Measurements from ENCODE around the gene TXNRD1. TPM values are rescaled to one million over a fixed set of nuclear protein-coding genes. Genes with fewer than 3 reads are reported as not detected.
A peak's percentile ranks its signal among the peaks of the same experiment; 100 is the strongest.

TXNRD1 gene
- total and polyA plus RNA-seq, 7 experiments from 2014 or later: 19.1 to 73.5 (median 35.6) TPM

DNA sequence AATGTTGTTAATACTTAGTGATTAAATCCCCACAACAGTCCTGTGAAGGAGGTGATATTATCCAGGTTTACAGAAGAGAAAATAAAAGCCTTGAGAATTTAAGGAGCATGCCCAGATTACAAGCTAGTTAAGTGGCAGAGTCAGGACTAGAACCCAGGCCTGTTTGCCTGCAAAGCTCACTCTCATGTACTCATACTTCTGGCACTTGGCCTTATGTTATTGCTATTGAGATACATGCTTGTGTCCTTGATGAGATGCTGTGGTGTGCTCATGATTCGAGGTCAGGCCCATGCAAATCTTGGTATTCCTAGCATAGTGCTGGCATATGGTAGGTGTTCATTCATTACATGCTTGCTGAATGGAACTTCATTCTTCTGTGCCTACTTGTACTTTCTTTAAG lies 80.4 kb downstream of the TXNRD1 start:
- POLR2A ChIA-PET: interaction anchor here (0.7 to 1.2 kb wide), 3 partner anchors 12 to 227 kb away, joined by 3 read pairs; no protein-coding TSS in a partner anchor
- no peaks in the 10 kb centered on the region for H3K9me3 ChIP-seq (ENCODE audit: control insufficient read depth in 2 of 3, low read length in 3 of 3)
- Mint-ChIP-seq H3K9me3 (no peaks in the 10 kb centered on the region), H3K27me3 (no peaks in the 10 kb centered on the region), H3K4me1 (peaks cover 7 to 53% (median 21%) of the 10 kb centered on the region in 7 donors), H3K27ac (no peak overlapping the region), H3K36me3 (peaks cover 0 to 36% (median 10%) of the 10 kb centered on the region in 5 donors), H3K4me3 (no peak overlapping the region)
- CTCF ChIA-PET: no interaction called here
- H3K4me3 ChIP-seq (ENCODE audit: low read length): no peak overlapping the region
- no peaks in the 10 kb centered on the region for H3K27me3 ChIP-seq (ENCODE audit: control insufficient read depth in 2 of 2, insufficient read depth in 2 of 2, low read length in 2 of 2)
- no peak for DNase-seq
- H3K36me3 ChIP-seq (ENCODE audit: control insufficient read depth in 2 of 3, insufficient read depth in 3 of 3, low read length in 3 of 3): peaks cover 0 to 22% (median 9%) of the 10 kb centered on the region in 3 experiments
- no peak for ATAC-seq
- H3K4me1 ChIP-seq (ENCODE audit: control insufficient read depth in 2 of 2, insufficient read depth in 2 of 2, low read length in 2 of 2): no peaks in the 10 kb centered on the region
- intact Hi-C loops (cut with micrococcal nuclease): no loop called here
- no peak overlapping the region for H3K27ac ChIP-seq (ENCODE audit: low read depth, low read length)

DNA sequence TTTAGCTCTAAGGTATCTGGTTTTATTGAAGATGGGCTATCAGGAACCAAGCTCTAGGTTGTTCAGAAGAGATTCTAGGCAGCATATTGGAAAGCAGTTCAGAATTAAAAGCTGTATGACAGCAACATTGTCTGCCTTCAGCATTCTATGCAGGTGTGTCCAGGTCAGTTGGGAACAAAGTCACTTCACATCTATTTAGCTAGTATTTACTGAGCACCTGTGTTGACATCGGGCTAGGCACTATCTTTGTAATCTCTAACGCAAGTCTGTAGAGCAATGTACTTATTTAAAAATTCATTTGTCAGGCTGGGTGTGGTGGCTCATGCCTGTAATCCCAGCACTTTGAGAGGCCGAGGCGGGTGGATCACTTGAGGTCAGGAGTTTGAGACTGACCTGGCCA lies 81.1 kb downstream of the TXNRD1 start:
- Mint-ChIP-seq H3K4me3 (no peak overlapping the region), H3K27ac (no peak overlapping the region), H3K9me3 (no peaks in the 10 kb centered on the region), H3K36me3 (peaks cover 0 to 36% (median 10%) of the 10 kb centered on the region in 5 donors), H3K27me3 (no peaks in the 10 kb centered on the region), H3K4me1 (peaks cover 7 to 55% (median 21%) of the 10 kb centered on the region in 7 donors)
- Histone ChIP-seq H3K36me3 (ENCODE audit: control insufficient read depth in 2 of 3, insufficient read depth in 3 of 3, low read length in 3 of 3) (peaks cover 0 to 21% (median 9%) of the 10 kb centered on the region in 3 experiments), H3K27me3 (ENCODE audit: control insufficient read depth in 2 of 2, insufficient read depth in 2 of 2, low read length in 2 of 2) (no peaks in the 10 kb centered on the region), H3K9me3 (ENCODE audit: control insufficient read depth in 2 of 3, low read length in 3 of 3) (no peaks in the 10 kb centered on the region), H3K27ac (ENCODE audit: low read depth, low read length) (no peak overlapping the region), H3K4me1 (ENCODE audit: control insufficient read depth in 2 of 2, insufficient read depth in 2 of 2, low read length in 2 of 2) (no peaks in the 10 kb centered on the region), H3K4me3 (ENCODE audit: low read length) (no peak overlapping the region)
- intact Hi-C loops (cut with micrococcal nuclease): no loop called here
- POLR2A ChIA-PET: interaction anchor here (1.1 kb wide), 1 partner anchor 9 kb away, joined by 4 read pairs; no protein-coding TSS in a partner anchor
- no peak for DNase-seq
- ATAC-seq: no peak
- CTCF ChIA-PET: no interaction called here

DNA sequence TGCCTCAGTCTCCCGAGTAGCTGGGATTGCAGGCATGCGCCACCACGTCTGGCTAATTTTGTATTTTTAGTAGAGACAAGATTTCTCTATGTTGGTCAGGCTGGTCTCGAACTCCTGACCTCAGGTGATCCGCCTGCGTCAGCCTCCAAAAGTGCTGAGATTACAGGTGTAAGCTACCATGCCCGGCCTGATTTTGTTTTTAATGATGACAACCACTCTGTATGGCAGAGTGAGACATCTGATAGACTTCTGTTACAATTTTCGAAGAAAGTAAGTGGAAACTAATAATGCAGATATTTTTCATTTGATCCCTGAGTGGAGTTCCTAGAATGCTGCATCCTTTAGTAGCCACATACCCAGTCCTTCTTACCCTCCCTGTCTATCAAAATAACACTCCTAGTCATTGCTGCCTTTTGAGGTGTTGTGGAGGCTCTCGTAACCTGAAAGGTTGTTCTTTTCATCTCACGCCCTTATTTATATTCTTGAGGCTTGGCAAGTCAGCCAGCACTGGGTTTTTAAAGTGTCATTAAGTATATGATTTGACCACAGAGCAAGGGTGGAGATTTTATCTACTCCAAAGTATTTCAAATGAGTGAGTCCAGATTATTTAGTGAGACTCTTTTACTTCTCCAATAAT lies 82.0 kb downstream of the TXNRD1 start:
- H3K4me1 ChIP-seq (ENCODE audit: control insufficient read depth in 2 of 2, insufficient read depth in 2 of 2, low read length in 2 of 2): no peaks in the 10 kb centered on the region
- DNase-seq: no peak
- no peak overlapping the region for H3K27ac ChIP-seq (ENCODE audit: low read depth, low read length)
- Mint-ChIP-seq H3K27ac (no peak overlapping the region), H3K36me3 (peaks cover 0 to 29% (median 6%) of the 10 kb centered on the region in 5 donors), H3K4me3 (no peak overlapping the region), H3K27me3 (no peaks in the 10 kb centered on the region), H3K9me3 (no peaks in the 10 kb centered on the region), H3K4me1 (peaks cover 7 to 55% (median 19%) of the 10 kb centered on the region in 7 donors)
- ChIA-PET CTCF (no interaction called here), POLR2A (interaction anchor here (1.1 kb wide), 1 partner anchor 10 kb away, joined by 4 read pairs; no protein-coding TSS in a partner anchor)
- peaks cover 0 to 15% (median 9%) of the 10 kb centered on the region in 3 experiments for H3K36me3 ChIP-seq (ENCODE audit: control insufficient read depth in 2 of 3, insufficient read depth in 3 of 3, low read length in 3 of 3)
- H3K9me3 ChIP-seq (ENCODE audit: control insufficient read depth in 2 of 3, low read length in 3 of 3): no peaks in the 10 kb centered on the region
- H3K27me3 ChIP-seq (ENCODE audit: control insufficient read depth in 2 of 2, insufficient read depth in 2 of 2, low read length in 2 of 2): no peaks in the 10 kb centered on the region
- no peak for ATAC-seq
- no peak overlapping the region for H3K4me3 ChIP-seq (ENCODE audit: low read length)
- intact Hi-C loops (cut with micrococcal nuclease): no loop called here

DNA sequence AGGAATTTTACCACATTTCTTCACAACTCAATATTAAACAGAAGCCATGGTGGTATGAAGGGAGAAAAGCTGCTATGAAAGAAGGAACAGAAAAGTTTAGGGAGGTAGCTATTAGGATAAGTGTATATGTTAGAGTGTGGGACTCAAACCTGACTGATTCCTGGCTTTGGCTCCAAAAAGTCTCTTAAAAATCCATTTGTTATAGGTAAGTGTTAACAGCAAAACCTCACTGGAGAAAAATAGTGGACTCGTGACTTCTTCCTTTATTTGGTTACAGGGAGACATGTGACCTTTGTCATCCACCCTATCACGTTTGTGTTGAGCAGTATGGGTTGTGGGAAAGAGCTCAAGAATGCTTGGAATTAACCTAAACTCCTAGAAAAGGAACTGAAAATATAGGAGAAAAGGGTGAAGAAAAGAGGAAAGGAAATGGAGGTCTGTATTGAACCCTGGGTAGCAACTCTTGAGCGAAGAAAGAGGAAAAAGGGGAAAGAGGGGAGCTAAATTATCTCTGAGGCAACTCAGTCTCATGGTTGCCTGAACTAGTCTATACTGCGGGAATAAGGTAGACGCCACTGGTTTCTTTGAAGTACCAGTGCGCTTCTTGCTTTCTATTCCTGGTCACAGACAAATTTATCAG lies 84.4 kb downstream of the TXNRD1 start:
- ATAC-seq (no peak), DNase-seq (no peak)
- ChIA-PET POLR2A (interaction anchor here (0.7 to 2.3 kb wide), 5 partner anchors 11 to 23 kb away, joined by 3 to 7 read pairs (median 4); no protein-coding TSS in a partner anchor), CTCF (interaction anchor here (2.5 kb wide), 1 partner anchor 12 kb away, joined by 14 read pairs; no protein-coding TSS in a partner anchor)
- Mint-ChIP-seq H3K36me3 (peaks cover 0 to 21% (median 6%) of the 10 kb centered on the region in 5 donors), H3K27me3 (no peaks in the 10 kb centered on the region), H3K9me3 (no peaks in the 10 kb centered on the region), H3K27ac (peak overlapping the region in 1 of 9 donors; percentile 41), H3K4me1 (peaks cover 20 to 67% (median 36%) of the 10 kb centered on the region in 7 donors), H3K4me3 (no peak overlapping the region)
- peaks cover 0 to 10% (median 9%) of the 10 kb centered on the region in 3 experiments for H3K36me3 ChIP-seq (ENCODE audit: control insufficient read depth in 2 of 3, insufficient read depth in 3 of 3, low read length in 3 of 3)
- peaks cover 7 to 12% of the 10 kb centered on the region in 2 donors for H3K4me1 ChIP-seq (ENCODE audit: control insufficient read depth in 2 of 2, insufficient read depth in 2 of 2, low read length in 2 of 2)
- H3K27me3 ChIP-seq (ENCODE audit: control insufficient read depth in 2 of 2, insufficient read depth in 2 of 2, low read length in 2 of 2): no peaks in the 10 kb centered on the region
- no peak overlapping the region for H3K27ac ChIP-seq (ENCODE audit: low read depth, low read length)
- H3K9me3 ChIP-seq (ENCODE audit: control insufficient read depth in 2 of 3, low read length in 3 of 3): no peaks in the 10 kb centered on the region
- intact Hi-C loops (cut with micrococcal nuclease): loop anchor here (5.0 kb wide), 5 partner anchors 163 to 2002 kb away; partner anchors contain the start of genes C12orf75 (in 1 of the 2), NFYB (in 1 of the 2), NT5DC3 (in 1 of the 2) and TCP11L2 (in 1 of the 2)
- H3K4me3 ChIP-seq (ENCODE audit: low read length): no peak overlapping the region

DNA sequence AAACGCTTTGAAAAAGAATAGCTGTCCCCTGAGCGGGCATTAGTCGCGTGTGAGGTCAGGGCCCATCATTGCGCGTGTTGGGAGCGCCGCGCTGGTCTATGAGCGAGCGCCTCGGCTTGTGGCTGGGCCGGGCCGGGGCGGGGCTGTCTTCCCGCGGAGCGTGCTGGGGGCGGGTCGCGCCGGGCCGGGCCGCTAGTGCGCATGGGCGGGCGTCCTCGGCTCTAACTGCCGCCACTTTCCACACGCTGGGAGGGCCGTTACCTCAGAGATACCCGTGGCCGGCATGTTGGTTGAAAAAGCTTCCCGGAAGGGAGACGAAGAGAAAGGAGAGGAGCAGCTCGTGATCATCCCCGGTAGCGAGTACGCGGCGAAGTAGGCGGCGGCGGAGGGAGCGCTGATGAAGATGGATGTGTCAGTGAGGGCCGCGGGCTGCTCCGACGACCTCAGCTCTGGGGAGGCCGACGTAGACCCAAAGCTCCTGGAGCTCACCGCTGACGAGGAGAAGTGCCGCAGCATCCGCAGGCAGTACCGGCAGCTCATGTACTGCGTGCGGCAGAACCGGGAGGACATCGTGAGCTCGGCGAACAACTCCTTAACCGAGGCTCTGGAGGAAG lies 88.1 kb downstream of the TXNRD1 start, which contains the start of gene EID3:
TSS of gene EID3 (plus strand) at position 202 of the 614 bp plus-strand sequence. CDS start at position 398, 196 bp downstream.
- no peaks in the 10 kb centered on the region for H3K36me3 ChIP-seq (ENCODE audit: control insufficient read depth in 2 of 3, insufficient read depth in 3 of 3, low read length in 3 of 3)
- ATAC-seq: peak; percentile 99
- no peaks in the 10 kb centered on the region for H3K9me3 Mint-ChIP-seq
- peaks cover 7 to 24% of the 10 kb centered on the region in 2 donors for H3K4me1 ChIP-seq (ENCODE audit: control insufficient read depth in 2 of 2, insufficient read depth in 2 of 2, low read length in 2 of 2)
- H3K27ac Mint-ChIP-seq: peak within 1 kb of the TSS; percentile 91 to 99 (median 97)
- H3K4me1 Mint-ChIP-seq: peaks cover 35 to 72% (median 56%) of the 10 kb centered on the region in 7 donors
- intact Hi-C loops (cut with micrococcal nuclease): loop anchor here (1.0 to 5.0 kb wide), 14 partner anchors 15 to 1999 kb away; partner anchors contain the start of genes NFYB (in 2 of the 2), TXNRD1 (in 2 of the 2), WASHC4 (in 2 of the 2) and C12orf75 (in 1 of the 2)
- H3K27me3 Mint-ChIP-seq: no peaks in the 10 kb centered on the region
- DNase-seq: peak; percentile 86 to 96 (median 91)
- ChIA-PET CTCF (interaction anchor here (0.7 to 1.6 kb wide), 5 partner anchors 13 to 88 kb away, joined by 3 to 7 read pairs (median 4); partner anchors contain the start of gene TXNRD1), POLR2A (interaction anchor here (0.8 to 4.0 kb wide), 6 partner anchors 9 to 374 kb away, joined by 4 to 66 read pairs (median 4); partner anchors contain the start of genes HSP90B1 and TXNRD1)
- H3K4me3 ChIP-seq (ENCODE audit: low read length): peak within 1 kb of the TSS; percentile 56
- H3K27ac ChIP-seq (ENCODE audit: low read depth, low read length): peak within 1 kb of the TSS; percentile 84
- H3K4me3 Mint-ChIP-seq: peak within 1 kb of the TSS; percentile 87 to 99 (median 96)
- no peaks in the 10 kb centered on the region for H3K9me3 ChIP-seq (ENCODE audit: control insufficient read depth in 2 of 3, low read length in 3 of 3)
- peaks cover 0 to 16% (median 3%) of the 10 kb centered on the region in 5 donors for H3K36me3 Mint-ChIP-seq
- no peaks in the 10 kb centered on the region for H3K27me3 ChIP-seq (ENCODE audit: control insufficient read depth in 2 of 2, insufficient read depth in 2 of 2, low read length in 2 of 2)

All from naive thymus-derived CD4-positive, alpha-beta T cell (primary cell).